KMS-11 (cell line): ENCODE measurements around the gene POLN.

Source experiments
- H2AFZ ChIP-seq: fragments of 200-600 bp; sonication (generic); 2 replicates; pipeline ENCODE4 v1.6.1; 2016; ENCODE audit warnings: antibody characterized with exemption, mixed run types, low read depth
- H3K27ac ChIP-seq: fragments of 200-600 bp; sonication (generic); 2 replicates; pipeline ENCODE4 v1.6.1; 2016; ENCODE audit warnings: mild to moderate bottlenecking, mixed run types
- H3K27me3 ChIP-seq: fragments of 200-600 bp; sonication (generic); 2 replicates; pipeline ENCODE4 v1.6.1; 2017; ENCODE audit warnings: mild to moderate bottlenecking, low read depth, mixed run types, moderate library complexity; ENCODE audit not compliant: insufficient read depth
- H3K36me3 ChIP-seq: fragments of 200-600 bp; sonication (generic); 2 replicates; pipeline ENCODE4 v1.6.1; 2017; ENCODE audit warnings: mild to moderate bottlenecking, mixed run types; ENCODE audit not compliant: insufficient read depth
- H3K4me1 ChIP-seq: fragments of 200-600 bp; sonication (generic); 2 replicates; pipeline ENCODE4 v1.6.1; 2016; ENCODE audit warnings: mild to moderate bottlenecking, low read depth, mixed run types; ENCODE audit not compliant: poor library complexity, severe bottlenecking
- H3K4me2 ChIP-seq: fragments of 200-600 bp; sonication (generic); 2 replicates; pipeline ENCODE4 v1.7.0; 2016; ENCODE audit warnings: mild to moderate bottlenecking, mixed run types
- H3K4me3 ChIP-seq: fragments of 200-600 bp; sonication (generic); IDR thresholded peaks from 2 replicates; pipeline ENCODE4 v1.6.1; 2017; ENCODE audit warnings: low read depth, low read length, mixed read lengths; ENCODE audit not compliant: insufficient read depth
- H3K79me2 ChIP-seq: fragments of 200-600 bp; sonication (generic); 2 replicates; pipeline ENCODE4 v1.6.1; 2016; ENCODE audit warnings: low read depth, mixed run types; ENCODE audit not compliant: insufficient read depth
- H3K9ac ChIP-seq: fragments of 200-600 bp; sonication (generic); 2 replicates; pipeline ENCODE4 v1.6.1; 2016; ENCODE audit warnings: mild to moderate bottlenecking, mixed run types
- H4K20me1 ChIP-seq: fragments of 200-600 bp; sonication (generic); 2 replicates; pipeline ENCODE4 v1.6.1; 2016; ENCODE audit warnings: mild to moderate bottlenecking, mixed run types; ENCODE audit not compliant: insufficient read depth
- TF ChIP-seq, protein P1 (sequence below): fragments of 200-600 bp; sonication (generic); conservative IDR thresholded peaks from 2 replicates; pipeline ENCODE4 v1.6.1; 2017; ENCODE audit warnings: low read depth, mild to moderate bottlenecking, antibody characterized with exemption, low read length, moderate library complexity, mixed read lengths

The POLN gene

GRCh38 chr4:2077537-2078460 is 164.1 kb downstream of the POLN start:
- Histone ChIP-seq H3K27me3 (no peaks in the 10 kb centered on the region), H3K79me2 (no peaks in the 10 kb centered on the region), H2AFZ (no peak overlapping the region), H4K20me1 (no peaks in the 10 kb centered on the region), H3K9ac (no peak overlapping the region), H3K4me1 (no peaks in the 10 kb centered on the region), H3K36me3 (no peaks in the 10 kb centered on the region), H3K4me3 (no peak overlapping the region), H3K27ac (no peak overlapping the region), H3K4me2 (no peak overlapping the region)
- TF ChIP-seq, protein P1, sequence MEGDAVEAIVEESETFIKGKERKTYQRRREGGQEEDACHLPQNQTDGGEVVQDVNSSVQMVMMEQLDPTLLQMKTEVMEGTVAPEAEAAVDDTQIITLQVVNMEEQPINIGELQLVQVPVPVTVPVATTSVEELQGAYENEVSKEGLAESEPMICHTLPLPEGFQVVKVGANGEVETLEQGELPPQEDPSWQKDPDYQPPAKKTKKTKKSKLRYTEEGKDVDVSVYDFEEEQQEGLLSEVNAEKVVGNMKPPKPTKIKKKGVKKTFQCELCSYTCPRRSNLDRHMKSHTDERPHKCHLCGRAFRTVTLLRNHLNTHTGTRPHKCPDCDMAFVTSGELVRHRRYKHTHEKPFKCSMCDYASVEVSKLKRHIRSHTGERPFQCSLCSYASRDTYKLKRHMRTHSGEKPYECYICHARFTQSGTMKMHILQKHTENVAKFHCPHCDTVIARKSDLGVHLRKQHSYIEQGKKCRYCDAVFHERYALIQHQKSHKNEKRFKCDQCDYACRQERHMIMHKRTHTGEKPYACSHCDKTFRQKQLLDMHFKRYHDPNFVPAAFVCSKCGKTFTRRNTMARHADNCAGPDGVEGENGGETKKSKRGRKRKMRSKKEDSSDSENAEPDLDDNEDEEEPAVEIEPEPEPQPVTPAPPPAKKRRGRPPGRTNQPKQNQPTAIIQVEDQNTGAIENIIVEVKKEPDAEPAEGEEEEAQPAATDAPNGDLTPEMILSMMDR, result no peak

GRCh38 chr4:2076908-2077536 is 164.9 kb downstream of the POLN start:
- TF ChIP-seq, protein P1, result no peak
- Histone ChIP-seq H3K27me3 (no peaks in the 10 kb centered on the region), H3K4me1 (no peaks in the 10 kb centered on the region), H3K4me2 (no peak overlapping the region), H3K36me3 (no peaks in the 10 kb centered on the region), H3K4me3 (no peak overlapping the region), H4K20me1 (no peaks in the 10 kb centered on the region), H2AFZ (no peak overlapping the region), H3K27ac (no peak overlapping the region), H3K9ac (no peak overlapping the region), H3K79me2 (no peaks in the 10 kb centered on the region)

DNA sequence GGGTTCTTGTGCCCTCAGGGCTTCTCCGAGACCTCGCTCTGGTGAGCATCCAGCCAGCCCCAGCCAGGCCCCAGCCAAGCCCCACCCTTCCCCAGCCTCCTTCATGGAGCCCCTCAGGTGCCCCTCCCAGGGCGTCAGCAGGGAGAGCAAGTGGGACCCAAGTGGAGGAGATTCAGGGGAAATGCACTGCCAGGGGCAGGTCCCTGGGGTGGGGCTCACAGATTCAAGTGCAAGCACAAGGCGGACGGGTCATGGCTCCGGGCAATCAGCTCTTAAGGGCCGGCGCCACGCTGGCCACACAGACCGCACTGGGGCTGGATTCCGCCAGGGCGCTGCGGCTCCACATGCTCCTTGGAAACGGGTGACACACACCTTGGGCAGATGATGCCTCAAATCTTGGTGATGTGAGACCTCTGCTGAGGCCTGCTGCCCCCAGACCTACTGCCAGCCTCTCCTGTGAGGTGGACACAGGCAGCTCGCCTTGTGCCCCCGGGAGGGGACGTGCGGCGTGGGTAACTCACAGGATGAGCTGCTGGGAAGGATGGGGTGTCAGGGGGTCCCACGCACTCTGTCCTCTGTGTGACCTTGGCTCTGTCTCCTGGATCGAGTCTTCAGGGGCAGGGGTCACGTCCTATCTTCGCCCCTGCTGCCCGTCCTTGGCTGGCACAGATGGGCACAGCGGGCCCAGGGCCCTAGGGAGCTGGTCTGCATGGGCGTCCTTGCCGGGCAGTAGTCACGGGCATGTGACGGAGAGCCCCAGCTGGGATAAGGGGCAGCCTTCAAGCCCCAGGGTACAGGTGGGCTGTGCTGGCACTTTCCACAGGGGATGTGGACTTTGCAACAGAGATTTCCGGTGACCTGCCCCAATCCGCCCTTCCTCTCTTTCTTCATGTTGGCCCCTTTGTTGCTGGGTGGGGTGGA is 165.7 kb downstream of the POLN start:
- no peaks in the 10 kb centered on the region for H3K27me3 ChIP-seq
- no peak overlapping the region for H3K27ac ChIP-seq
- H4K20me1 ChIP-seq, result no peaks in the 10 kb centered on the region
- no peaks in the 10 kb centered on the region for H3K36me3 ChIP-seq
- no peaks in the 10 kb centered on the region for H3K79me2 ChIP-seq
- H3K4me3 ChIP-seq, result no peak overlapping the region
- H3K4me2 ChIP-seq, result no peak overlapping the region
- no peak overlapping the region for H3K9ac ChIP-seq
- H3K4me1 ChIP-seq, result no peaks in the 10 kb centered on the region
- TF ChIP-seq, protein P1, result no peak
- no peak overlapping the region for H2AFZ ChIP-seq

- Histone ChIP-seq H4K20me1 (no peaks in the 10 kb centered on the region), H3K4me2 (no peak overlapping the region), H3K27ac (no peak overlapping the region), H3K79me2 (no peaks in the 10 kb centered on the region), H3K27me3 (no peaks in the 10 kb centered on the region), H3K4me3 (no peak overlapping the region), H3K4me1 (no peaks in the 10 kb centered on the region), H3K36me3 (no peaks in the 10 kb centered on the region), H3K9ac (no peak overlapping the region), H2AFZ (no peak overlapping the region)
- TF ChIP-seq, protein P1, result no peak
Observed at GRCh38 chr4:2075171-2075986, 166.5 kb downstream of the POLN start.
